HEK293 (cell line): ENCODE measurements around the gene TCF7L2.

Experiments
- CTCF ChIA-PET: fragments of 350-600 bp; formaldehyde crosslinking; extraction: SDS; loops from one replicate; lab custom pipeline; 2021; ENCODE audit warnings: antibody characterized with exemption; lab: Yijun Ruan, JAX
- POLR2A ChIA-PET: fragments of 300-600 bp; formaldehyde crosslinking; extraction: SDS; loops from one replicate; lab custom pipeline; 2020; ENCODE audit warnings: antibody characterized with exemption, inconsistent platforms; lab: Yijun Ruan, JAX
- H3K27ac ChIP-seq: fragments of 200-500 bp; sonication (Bioruptor generic); 2 replicates; pipeline ENCODE4 v1.5.1; 2014; ENCODE audit warnings: low read depth, low read length, control low read depth, inconsistent platforms; ENCODE audit errors: extremely low read depth
- H3K36me3 ChIP-seq, 2 experiments: fragments of 200-500 bp in 1 of 2; sonication (Bioruptor generic) in 1 of 2; 1 replicate in 1 of 2; 2 replicates in 1 of 2; pipeline ENCODE4 v1.5.1; 2014 to 2017; ENCODE audit warnings: inconsistent platforms in 2 of 2, low read length in 2 of 2; ENCODE audit not compliant: control insufficient read depth in 2 of 2, insufficient read depth in 1 of 2
- H3K4me1 ChIP-seq: fragments of 200-500 bp; sonication (Bioruptor generic); 2 replicates; pipeline ENCODE4 v1.5.1; 2014; ENCODE audit warnings: mild to moderate bottlenecking, low read length, inconsistent platforms; ENCODE audit not compliant: control insufficient read depth, insufficient read depth
- H3K4me3 ChIP-seq: 2 replicates; pipeline ENCODE4 v1.5.1; 2011; ENCODE audit warnings: low read depth, mild to moderate bottlenecking, control low read depth, low read length, moderate library complexity
- H3K9me3 ChIP-seq: fragments of 200-500 bp; sonication (Bioruptor generic); 2 replicates; pipeline ENCODE4 v1.5.1; 2014; ENCODE audit warnings: low read depth, low read length, inconsistent platforms; ENCODE audit not compliant: control insufficient read depth, insufficient read depth
- FEZF1 ChIP-seq: fragments of 450-650 bp; formaldehyde crosslinking; IDR thresholded peaks from 2 replicates; pipeline ENCODE4 v1.5.1; 2016; ENCODE audit warnings: missing biosample characterization, missing genetic modification characterization
- KLF9 ChIP-seq: fragments of 450-650 bp; formaldehyde crosslinking; IDR thresholded peaks from 2 replicates; pipeline ENCODE4 v1.5.1; 2016; ENCODE audit warnings: missing biosample characterization, missing genetic modification characterization, low read depth
- MYNN ChIP-seq: fragments of 450-650 bp; formaldehyde crosslinking; IDR thresholded peaks from 2 replicates; pipeline ENCODE4 v1.5.1; 2016; ENCODE audit warnings: missing biosample characterization, missing genetic modification characterization, borderline replicate concordance
- PRDM1 ChIP-seq: fragments of 450-650 bp; formaldehyde crosslinking; IDR thresholded peaks from 2 replicates; pipeline ENCODE4; 2016; ENCODE audit warnings: missing biosample characterization, missing genetic modification characterization
- TRIM28 ChIP-seq: IDR thresholded peaks from 2 replicates; pipeline ENCODE4 v1.6.1; 2011; ENCODE audit warnings: low read length, control low read depth, borderline replicate concordance
- ZBTB20 ChIP-seq: fragments of 450-650 bp; formaldehyde crosslinking; IDR thresholded peaks from 2 replicates; pipeline ENCODE4 v1.5.1; 2016; ENCODE audit warnings: missing biosample characterization, missing genetic modification characterization
- ZBTB48 ChIP-seq: fragments of 450-650 bp; formaldehyde crosslinking; IDR thresholded peaks from 2 replicates; pipeline ENCODE4 v1.5.1; 2016; ENCODE audit warnings: missing biosample characterization, missing genetic modification characterization
- ZFP3 ChIP-seq: fragments of 450-650 bp; formaldehyde crosslinking; IDR thresholded peaks from 2 replicates; pipeline ENCODE4 v1.5.1; 2016; ENCODE audit warnings: low read depth, missing biosample characterization, missing genetic modification characterization
- ZNF114 ChIP-seq: fragments of 450-650 bp; formaldehyde crosslinking; IDR thresholded peaks from 2 replicates; pipeline ENCODE4 v1.5.0; 2017; ENCODE audit warnings: missing biosample characterization, missing genetic modification characterization
- ZNF132 ChIP-seq: fragments of 450-650 bp; formaldehyde crosslinking; IDR thresholded peaks from 2 replicates; pipeline ENCODE4 v1.5.1; 2017; ENCODE audit warnings: missing biosample characterization, missing genetic modification characterization, borderline replicate concordance
- ZNF138 ChIP-seq: fragments of 450-650 bp; formaldehyde crosslinking; IDR thresholded peaks from 2 replicates; pipeline ENCODE4 v1.5.1; 2016; ENCODE audit warnings: missing biosample characterization, missing genetic modification characterization, borderline replicate concordance
- ZNF146 ChIP-seq: fragments of 450-650 bp; formaldehyde crosslinking; IDR thresholded peaks from 2 replicates; pipeline ENCODE4 v1.5.1; 2016; ENCODE audit warnings: missing biosample characterization, missing genetic modification characterization
- ZNF174 ChIP-seq: fragments of 450-650 bp; formaldehyde crosslinking; IDR thresholded peaks from 2 replicates; pipeline ENCODE4 v1.5.0; 2017; ENCODE audit warnings: missing biosample characterization, mild to moderate bottlenecking, missing genetic modification characterization
- ZNF19 ChIP-seq: fragments of 450-650 bp; formaldehyde crosslinking; IDR thresholded peaks from 2 replicates; pipeline ENCODE4; 2016; ENCODE audit warnings: missing biosample characterization, missing genetic modification characterization, low read depth
- ZNF202 ChIP-seq: fragments of 450-650 bp; formaldehyde crosslinking; IDR thresholded peaks from 2 replicates; pipeline ENCODE4 v1.5.1; 2016; ENCODE audit warnings: missing biosample characterization, missing genetic modification characterization, borderline replicate concordance
- ZNF585B ChIP-seq: fragments of 450-650 bp; formaldehyde crosslinking; IDR thresholded peaks from 2 replicates; pipeline ENCODE4 v1.5.1; 2016; ENCODE audit warnings: missing biosample characterization, missing genetic modification characterization
- TF ChIP-seq, protein P1 (sequence below): fragments of 450-650 bp; formaldehyde crosslinking; conservative IDR thresholded peaks from 2 replicates; pipeline ENCODE4 v1.5.1; 2016; ENCODE audit warnings: low read depth, missing biosample characterization, missing genetic modification characterization
- TF ChIP-seq, protein P2 (sequence below): fragments of 450-650 bp; formaldehyde crosslinking; IDR thresholded peaks from 2 replicates; pipeline ENCODE4 v1.5.1; 2016; ENCODE audit warnings: missing biosample characterization, missing genetic modification characterization

Gene TCF7L2

GRCh38 chr10:112966194-112966855, 16.3 kb downstream of the TCF7L2 start:
- CTCF ChIA-PET = interaction anchor here (0.5 to 0.6 kb wide), 3 partner anchors 60 to 487 kb away, joined by 4 to 5 read pairs (median 4); no protein-coding TSS in a partner anchor
- H3K27ac ChIP-seq = no peak overlapping the region
- H3K36me3 ChIP-seq = peaks cover 11 to 12% of the 10 kb centered on the region in 2 experiments; a peak in 2 of 3 replicates
- H3K4me1 ChIP-seq = peaks cover 44% of the 10 kb centered on the region
- POLR2A ChIA-PET = interaction anchor here (1.0 kb wide), 1 partner anchor 16 kb away, joined by 8 read pairs; the partner anchor contains the start of gene TCF7L2
- H3K9me3 ChIP-seq = no peaks in the 10 kb centered on the region
- no peak overlapping the region for H3K4me3 ChIP-seq
- TF ChIP-seq FEZF1 (tag by site-specific recombination) = peak; percentile 35; the same call in 1 of the 2 replicates
- no peak for TF ChIP-seq ZNF114 (tag by site-specific recombination)
- TF ChIP-seq, all 188 proteins: peak for 1

- H3K27ac ChIP-seq = no peak overlapping the region
- H3K36me3 ChIP-seq = peaks cover 12 to 14% of the 10 kb centered on the region in 2 experiments; a peak in 2 of 3 replicates
- no peaks in the 10 kb centered on the region for H3K9me3 ChIP-seq
- ChIA-PET POLR2A (interaction anchor here (0.7 to 1.0 kb wide), 2 partner anchors 17 to 545 kb away, joined by 5 to 8 read pairs; partner anchors contain the start of gene TCF7L2), CTCF (no interaction called here)
- no peak for TF ChIP-seq PRDM1 (tag by site-specific recombination)
- no peak for TF ChIP-seq ZNF138 (tag by site-specific recombination)
- no peak for TF ChIP-seq ZNF585B (tag by site-specific recombination)
- TF ChIP-seq ZNF132 (tag by site-specific recombination) = no peak
- TF ChIP-seq, protein P1, sequence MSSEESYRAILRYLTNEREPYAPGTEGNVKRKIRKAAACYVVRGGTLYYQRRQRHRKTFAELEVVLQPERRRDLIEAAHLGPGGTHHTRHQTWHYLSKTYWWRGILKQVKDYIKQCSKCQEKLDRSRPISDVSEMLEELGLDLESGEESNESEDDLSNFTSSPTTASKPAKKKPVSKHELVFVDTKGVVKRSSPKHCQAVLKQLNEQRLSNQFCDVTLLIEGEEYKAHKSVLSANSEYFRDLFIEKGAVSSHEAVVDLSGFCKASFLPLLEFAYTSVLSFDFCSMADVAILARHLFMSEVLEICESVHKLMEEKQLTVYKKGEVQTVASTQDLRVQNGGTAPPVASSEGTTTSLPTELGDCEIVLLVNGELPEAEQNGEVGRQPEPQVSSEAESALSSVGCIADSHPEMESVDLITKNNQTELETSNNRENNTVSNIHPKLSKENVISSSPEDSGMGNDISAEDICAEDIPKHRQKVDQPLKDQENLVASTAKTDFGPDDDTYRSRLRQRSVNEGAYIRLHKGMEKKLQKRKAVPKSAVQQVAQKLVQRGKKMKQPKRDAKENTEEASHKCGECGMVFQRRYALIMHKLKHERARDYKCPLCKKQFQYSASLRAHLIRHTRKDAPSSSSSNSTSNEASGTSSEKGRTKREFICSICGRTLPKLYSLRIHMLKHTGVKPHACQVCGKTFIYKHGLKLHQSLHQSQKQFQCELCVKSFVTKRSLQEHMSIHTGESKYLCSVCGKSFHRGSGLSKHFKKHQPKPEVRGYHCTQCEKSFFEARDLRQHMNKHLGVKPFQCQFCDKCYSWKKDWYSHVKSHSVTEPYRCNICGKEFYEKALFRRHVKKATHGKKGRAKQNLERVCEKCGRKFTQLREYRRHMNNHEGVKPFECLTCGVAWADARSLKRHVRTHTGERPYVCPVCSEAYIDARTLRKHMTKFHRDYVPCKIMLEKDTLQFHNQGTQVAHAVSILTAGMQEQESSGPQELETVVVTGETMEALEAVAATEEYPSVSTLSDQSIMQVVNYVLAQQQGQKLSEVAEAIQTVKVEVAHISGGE (tag by site-specific recombination) = no peak
- no peak for TF ChIP-seq TRIM28
- TF ChIP-seq ZNF114 (tag by site-specific recombination) = no peak
- TF ChIP-seq ZNF174 (tag by site-specific recombination) = no peak
- no peak for TF ChIP-seq ZNF202
- no peak for TF ChIP-seq ZBTB48 (tag by site-specific recombination)
- TF ChIP-seq KLF9 (tag by site-specific recombination) = no peak
- no peak for TF ChIP-seq ZNF19 (tag by site-specific recombination)
- TF ChIP-seq ZBTB20 = no peak
- H3K4me1 ChIP-seq = peaks cover 36% of the 10 kb centered on the region
- no peak overlapping the region for H3K4me3 ChIP-seq
These were observed 17.2 kb downstream of the TCF7L2 start for GRCh38 chr10:112967200-112967599.

GRCh38 chr10:112969131-112969530, 19.1 kb downstream of the TCF7L2 start:
- Histone ChIP-seq H3K9me3 (no peaks in the 10 kb centered on the region), H3K4me1 (peaks cover 22% of the 10 kb centered on the region), H3K27ac (no peak overlapping the region), H3K4me3 (no peak overlapping the region), H3K36me3 (peaks cover 15 to 26% of the 10 kb centered on the region in 2 experiments; a peak in 2 of 3 replicates)
- ChIA-PET POLR2A (no interaction called here), CTCF (no interaction called here)
- TF ChIP-seq ZNF202 (no peak), MYNN (tag by site-specific recombination) (no peak), ZFP3 (tag by site-specific recombination) (no peak), ZNF146 (tag by site-specific recombination) (peak; percentile 100)
- TF ChIP-seq, protein P2, sequence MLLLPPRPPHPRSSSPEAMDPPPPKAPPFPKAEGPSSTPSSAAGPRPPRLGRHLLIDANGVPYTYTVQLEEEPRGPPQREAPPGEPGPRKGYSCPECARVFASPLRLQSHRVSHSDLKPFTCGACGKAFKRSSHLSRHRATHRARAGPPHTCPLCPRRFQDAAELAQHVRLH = peak; percentile 95
